IPS DF 4.7 (cell line): ENCODE measurements around the gene RERG.
"Not testable (repeated sequence)": the region's sequence is repeated elsewhere in the genome, so short reads cannot be mapped to it uniquely, and the experiment has no call there.

Source experiments
- DNase-seq: peaks from one replicate; pipeline ENCODE4 v3.0.0-alpha.2; 2013; ENCODE audit warnings: low spot score; ENCODE audit errors: extremely low read depth

The RERG gene, protein sequence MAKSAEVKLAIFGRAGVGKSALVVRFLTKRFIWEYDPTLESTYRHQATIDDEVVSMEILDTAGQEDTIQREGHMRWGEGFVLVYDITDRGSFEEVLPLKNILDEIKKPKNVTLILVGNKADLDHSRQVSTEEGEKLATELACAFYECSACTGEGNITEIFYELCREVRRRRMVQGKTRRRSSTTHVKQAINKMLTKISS

DNA sequence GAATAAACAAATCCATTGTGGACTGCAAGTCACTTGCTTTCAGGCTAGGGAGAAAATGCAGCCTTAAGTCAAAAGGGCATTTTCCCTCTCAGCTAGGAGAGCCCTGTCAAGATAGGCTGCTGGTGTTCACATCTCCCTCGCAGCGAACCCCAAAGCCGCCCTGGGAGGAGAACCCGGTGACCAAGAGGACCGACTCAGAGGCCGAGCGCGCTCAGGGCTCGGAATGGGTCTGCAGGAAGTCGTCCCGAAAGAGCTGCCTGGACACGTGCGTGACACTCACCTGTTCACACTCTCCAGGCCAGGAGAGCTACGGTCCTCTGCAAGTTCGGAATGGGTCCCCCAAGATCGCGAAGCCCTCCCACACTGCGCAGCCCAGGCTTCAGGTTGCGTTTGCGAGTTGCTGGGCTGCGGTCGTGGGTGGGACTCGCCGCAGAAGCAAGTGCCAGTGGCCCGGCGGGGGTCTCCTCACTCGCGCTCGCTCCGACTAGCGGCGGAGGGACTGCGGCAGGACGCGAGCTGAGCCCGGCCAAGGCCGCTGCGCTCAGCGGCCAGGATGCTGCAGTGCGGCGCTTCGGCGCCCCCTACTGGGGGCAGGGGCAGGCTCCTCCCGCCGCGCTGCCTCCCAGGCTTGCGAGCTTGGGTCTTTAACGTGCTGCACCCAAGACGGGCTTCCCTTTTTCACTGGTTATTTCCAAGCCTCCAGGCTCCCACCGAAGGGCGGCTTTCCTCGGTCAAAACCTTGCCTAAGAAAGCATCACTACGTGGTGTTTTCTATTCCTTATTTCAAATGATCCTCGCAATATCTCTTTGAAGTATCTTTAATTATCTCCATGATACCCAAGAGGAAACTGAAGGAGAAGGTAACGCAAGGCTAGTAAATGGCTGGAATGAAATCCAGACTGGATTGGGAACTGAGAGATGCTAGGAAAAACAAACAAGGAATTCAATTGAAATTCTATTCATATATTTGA is at the start of gene RERG:
Gene RERG (minus strand): TSS at position 503 of the 971 bp plus-strand sequence. CDS start 3,928 bp downstream, outside the sequence.
- no peak for DNase-seq

DNA sequence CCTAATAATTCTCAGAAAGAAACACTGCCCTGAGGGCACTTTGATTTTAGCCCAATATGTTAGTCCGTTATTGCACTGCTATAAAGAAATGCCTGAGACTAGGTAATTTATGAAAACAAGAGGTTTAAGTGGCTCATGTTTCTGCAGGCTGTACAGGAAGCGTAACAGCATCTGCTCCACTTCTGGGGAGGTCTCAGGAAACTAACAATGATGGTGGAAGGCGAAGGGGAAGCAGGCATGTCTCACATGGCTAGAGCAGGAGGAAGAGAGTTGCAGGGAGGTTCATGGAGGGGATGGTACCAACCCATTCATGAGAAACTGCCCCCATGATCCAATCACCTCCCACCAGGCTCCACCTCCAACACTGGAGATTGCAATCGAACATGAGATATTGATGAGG is 49.4 kb upstream of the RERG start:
- no peak for DNase-seq

DNA sequence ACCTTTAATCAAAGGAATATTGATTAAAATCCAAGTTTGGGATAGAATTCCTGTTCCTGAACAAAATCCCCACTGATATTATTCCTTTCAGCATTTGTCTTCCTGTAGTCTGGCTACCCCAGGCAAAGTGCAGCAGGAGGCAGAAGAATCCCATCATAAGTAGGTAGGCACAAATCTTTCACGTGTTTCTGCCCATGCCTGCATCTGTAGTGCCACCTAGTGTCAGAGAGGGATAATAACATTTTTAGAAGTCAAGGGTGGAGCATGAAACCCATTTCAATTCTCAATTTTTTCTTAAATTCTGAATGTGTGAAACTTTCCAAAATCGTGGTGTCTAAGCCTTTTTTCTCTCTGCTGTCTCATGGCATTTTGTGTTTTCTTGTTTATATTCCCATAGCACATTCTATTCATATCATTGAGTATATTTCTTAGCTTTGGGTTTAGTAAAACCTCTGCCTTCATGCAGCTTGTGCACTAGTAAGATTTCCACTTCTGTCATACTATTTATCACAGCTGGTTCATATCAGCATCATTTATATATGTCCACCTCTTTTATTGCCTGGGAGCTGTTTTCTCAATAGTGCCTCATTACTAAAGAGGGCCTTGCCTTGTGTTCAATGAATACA is 47.8 kb upstream of the RERG start:
- DNase-seq, result no peak

DNA sequence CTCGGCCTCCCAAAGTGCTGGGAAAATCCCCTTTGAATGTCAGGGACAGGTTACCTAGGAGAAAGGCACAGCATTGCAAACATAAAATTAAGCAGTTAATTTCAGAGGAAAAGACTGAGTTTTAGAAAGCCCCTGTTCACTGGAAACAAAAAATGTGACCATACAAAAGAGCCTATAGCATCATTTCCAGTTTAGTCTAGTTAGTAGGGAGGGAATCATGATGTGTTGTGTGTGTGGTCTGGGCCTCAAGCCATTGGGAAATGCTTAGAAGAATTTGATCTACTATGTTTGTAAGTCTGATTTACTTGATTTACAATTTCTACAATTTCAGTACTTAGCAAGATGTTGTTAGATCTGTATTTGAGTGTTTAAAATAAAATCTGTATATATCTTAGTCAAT is 47.1 kb upstream of the RERG start:
- no peak for DNase-seq

DNA sequence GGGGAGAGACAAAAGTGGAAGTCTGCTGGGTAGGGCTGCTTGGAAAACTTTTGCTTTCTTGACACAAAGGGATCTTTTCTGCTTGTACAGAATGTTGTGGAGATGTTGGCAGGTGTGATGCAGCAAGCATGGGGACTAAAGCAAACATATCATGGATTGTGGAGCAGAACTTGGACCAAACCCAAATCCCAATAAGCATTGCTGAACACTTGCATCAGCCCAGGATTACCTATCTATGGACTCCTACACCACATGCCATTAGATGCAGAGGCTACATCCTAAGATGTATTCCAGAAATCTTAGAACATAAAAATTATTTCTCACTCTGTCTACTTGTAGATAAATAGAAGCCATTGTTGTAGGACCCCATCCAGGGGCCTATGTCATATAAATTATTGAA is 44.7 kb upstream of the RERG start:
- no peak for DNase-seq

DNA sequence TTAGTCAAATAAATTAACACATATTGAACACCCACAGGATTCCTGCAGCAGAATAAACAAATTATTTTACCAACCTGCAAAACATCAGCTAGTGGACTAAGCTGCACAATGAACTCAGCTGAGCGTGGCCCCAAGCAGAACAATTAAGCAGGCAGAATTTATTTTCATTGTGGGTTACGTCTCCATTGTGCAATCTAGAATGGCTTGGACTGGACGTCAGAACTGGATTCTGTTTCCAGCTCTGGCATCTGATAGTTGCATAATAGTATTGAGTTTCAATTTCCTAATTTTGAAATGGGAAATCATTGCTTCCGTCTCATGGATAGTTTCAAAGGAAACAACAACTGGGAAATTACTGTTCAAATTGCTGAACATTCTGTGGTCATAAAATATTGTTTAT is 35.5 kb upstream of the RERG start:
- no peak for DNase-seq

DNA sequence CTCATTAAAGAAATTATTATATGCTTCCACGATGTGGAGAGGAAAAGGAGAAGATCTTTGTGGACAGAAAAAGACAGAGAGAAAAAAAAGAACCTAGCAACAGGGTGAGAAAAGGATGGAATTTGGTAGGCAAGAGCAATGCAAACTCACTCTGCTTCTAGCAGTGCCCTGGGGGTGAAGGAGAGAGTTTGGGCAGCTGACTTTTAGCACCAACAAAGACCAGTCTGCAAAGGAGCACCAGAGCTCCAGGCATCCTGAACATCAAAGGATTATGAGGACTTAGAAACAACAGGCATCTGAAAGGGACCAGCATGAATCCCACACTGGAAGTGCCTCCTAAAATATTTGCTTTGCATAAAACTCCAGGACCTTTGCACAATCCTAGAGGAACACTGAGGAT is 32.8 kb upstream of the RERG start:
- no peak for DNase-seq

DNA sequence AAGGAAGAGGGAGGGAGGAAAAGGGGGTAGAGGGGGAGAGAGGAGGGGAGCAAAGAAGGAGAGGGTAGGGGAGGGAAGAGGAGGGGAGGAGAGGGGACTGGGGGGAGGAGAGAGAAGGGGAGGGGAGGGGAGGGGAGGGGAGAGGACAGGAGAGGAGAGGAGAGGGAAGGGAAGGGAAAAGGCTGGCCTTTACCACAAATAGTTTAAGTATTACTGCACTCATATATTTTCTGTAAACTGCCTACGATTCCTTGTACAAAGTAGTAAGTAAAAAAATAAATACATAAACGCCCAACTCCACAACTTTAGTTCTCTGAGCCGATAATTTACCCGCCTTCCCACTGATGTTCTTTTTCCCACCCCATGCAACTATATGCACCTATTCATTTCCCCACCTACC is 23.7 kb upstream of the RERG start:
- DNase-seq, result no peak

DNA sequence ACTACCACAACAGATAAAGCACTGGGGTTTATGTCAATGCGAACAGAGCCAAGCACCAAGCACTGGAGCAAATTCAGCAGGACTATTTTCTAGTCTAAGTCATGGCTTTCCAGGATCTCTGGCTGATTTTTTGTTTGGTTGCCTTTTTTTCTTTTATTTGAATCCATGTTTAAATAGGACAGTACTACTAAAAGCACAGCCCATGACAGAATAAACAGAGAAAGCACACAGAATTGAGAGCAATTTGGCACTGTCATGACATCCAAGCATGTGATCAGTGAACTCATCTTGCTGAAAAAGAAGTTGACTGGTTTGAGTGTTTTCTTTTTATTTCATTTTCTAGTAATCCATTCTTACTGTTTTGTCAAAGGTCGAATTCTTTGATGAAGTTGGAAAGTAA is 23.1 kb upstream of the RERG start:
- DNase-seq, result no peak

DNA sequence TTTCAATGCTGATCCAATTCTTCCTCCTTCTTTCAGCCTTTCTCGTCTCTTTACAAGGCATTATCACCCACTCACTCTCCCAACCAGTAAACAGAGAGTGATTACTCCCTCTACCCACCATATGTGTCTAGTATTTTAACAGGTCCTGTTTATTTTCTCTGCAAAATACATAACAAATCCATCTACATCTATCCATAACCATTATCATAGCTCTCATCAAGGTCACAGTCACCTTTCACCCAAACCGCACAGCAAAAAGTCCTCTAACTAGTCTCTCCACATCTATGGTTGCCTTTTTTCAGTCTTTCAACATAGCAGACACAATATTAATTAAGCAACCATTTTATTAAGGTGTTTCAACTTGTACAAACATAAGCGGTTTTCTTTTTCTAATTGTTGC is 21.9 kb upstream of the RERG start:
- DNase-seq, result no peak

DNA sequence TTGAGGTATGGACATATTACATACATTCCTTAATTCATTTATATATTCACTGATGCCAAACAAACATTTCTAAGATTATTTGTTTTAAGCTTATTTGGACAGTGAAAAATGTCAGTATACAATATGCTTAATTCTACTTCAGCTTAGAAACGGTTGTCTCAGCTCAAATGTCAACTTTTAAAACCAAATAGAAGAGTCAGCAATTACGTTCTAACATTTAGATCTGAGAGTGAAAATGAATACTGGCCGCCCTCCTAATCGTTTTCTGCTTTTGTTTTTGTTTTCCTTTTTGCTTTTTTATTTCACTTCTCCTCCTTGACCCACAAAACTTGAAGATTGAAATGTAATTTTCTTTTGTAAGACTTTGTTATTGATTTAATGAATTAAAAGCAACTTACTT is 19.7 kb upstream of the RERG start:
- DNase-seq, result no peak

DNA sequence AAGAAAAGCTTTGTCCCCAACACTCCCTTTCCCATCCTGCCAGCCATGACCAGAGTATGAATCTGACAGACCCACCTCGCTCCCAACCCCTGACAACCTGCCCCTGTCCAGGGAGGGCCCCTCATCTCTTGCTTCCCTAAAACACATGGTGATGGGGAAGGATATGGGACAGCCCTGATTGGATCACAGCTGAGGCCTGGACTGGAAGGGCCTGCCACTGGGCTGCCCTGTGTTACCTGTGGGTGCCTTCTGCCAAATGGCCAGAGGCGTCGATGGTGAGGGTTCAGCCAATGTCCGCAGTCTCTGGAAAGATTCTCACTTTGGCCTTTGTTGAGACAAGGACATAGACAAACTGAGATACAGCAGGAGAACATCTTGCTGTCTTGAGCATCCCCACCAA is 13.3 kb upstream of the RERG start:
- DNase-seq, result no peak

DNA sequence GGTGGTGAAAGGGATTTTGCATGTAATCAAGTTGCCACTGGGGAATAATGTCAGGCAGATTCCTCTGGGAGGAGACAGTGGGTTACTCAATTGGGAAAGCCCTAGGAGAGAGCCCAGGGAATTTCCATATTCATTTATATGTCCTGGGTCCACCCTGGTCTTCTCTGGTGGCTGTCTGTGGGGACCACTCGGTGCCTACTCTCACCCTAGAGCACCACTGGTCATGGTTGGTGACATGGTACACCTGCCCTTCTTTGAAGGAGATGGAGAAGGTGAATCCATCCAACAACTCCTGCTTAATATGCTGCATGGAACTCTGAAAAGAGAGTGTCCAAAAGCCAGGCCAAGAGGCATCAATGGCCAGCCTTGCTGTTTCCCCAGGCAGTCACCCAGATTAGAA is 12.8 kb upstream of the RERG start:
- DNase-seq, result no peak

DNA sequence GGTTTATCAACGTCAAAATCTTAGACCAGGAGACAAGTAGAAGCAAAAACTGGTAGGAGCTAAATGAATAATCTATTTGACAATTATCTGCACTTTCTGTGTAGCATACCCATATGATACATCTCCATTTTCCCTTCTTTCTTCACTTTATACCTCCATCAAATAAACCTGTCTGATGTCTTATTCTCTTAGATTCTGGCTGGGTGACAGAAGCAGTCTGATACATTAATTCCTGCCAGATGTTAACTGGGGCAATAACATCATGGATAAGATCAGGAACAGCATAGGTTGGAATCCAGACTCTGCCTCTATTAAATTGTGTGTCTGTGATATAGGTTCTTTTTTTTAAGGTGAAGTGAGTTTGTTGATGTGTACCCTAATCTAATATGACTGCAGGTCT is 11.7 kb upstream of the RERG start:
- DNase-seq, result no peak

DNA sequence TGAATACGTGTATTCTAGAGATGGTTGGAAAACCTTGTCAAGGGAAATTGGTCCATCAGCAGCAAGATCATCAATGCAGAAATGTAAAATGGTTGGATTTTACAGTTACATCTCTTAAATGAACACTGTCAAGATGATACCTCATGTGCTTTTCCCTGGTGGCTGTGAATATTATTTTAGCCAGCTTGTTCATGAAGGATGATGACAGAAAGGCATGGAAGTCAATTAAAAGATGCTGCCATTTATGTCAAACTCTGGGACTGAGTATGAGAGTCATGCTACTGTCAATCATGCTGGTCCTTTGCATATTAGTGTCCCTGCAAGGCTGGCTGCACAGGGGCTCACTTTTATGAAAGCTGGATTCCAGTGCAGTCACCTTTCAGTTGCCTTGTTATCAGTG is 10.3 kb upstream of the RERG start:
- DNase-seq, result no peak

DNA sequence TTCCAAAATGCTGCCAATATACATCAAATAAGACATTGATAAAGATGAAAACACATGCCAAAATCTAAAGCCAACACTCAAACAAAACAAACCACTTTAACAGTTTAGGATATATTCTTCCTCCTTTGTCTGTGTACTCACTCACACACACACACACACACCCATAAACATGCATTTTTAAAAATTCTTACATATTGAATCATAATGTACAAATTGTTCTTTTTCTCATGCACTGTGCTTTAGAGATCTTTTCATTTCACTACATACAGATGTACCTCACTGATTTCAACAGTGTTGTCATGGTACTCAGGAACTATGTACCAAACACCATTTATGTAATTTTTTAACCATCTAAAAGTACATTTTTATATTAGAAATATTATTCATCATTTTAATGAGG is 9.5 kb upstream of the RERG start:
- DNase-seq, result no peak

DNA sequence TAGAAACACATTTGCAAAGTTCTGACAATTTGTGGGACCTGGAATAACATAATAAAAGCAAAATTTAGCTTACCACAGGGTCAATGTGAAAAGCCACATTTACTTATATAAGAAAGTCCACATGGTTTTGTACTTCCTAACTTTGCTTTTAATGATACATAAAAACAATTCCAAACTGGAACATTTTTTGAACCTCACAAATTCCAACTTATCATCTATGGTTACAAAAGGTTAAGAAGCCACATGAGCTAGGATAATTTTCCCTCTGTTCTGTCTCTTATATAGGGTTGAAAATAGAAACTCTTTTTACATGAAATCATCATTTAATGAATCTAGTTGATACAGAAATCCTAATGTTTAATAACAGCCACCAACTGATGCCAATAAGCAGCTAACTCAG is 8.9 kb upstream of the RERG start:
- DNase-seq, result no peak

DNA sequence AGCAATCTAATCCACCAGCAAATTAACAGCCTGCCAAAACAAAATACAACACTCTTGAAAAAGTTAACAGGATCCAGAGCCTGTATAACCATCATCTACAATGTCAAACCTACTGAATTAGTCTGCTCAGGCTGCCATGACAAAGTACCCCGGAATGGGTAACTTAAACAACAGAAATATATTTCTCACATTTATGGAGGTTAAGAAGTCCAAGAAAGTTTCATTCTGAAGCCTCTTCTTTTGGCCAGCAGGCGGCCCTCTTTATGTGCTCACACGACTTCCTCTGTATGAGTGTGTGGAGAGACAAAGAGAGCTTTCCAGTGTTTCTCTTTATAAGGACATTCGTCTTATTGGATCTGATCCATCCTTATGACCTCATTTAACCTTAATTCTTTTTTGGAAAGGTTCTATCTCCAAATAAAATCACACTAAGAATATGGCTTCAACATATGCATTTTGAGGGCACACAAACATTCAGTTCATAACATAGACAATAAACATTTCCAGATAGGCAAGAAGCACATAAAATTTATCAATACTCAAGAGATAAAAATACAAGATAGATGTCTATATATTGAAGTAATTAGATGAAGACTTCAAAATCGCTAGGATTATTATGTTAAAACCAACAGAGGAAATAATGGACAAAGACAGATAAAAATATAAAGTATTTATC is 5.9 kb upstream of the RERG start:
- no peak for DNase-seq

DNA sequence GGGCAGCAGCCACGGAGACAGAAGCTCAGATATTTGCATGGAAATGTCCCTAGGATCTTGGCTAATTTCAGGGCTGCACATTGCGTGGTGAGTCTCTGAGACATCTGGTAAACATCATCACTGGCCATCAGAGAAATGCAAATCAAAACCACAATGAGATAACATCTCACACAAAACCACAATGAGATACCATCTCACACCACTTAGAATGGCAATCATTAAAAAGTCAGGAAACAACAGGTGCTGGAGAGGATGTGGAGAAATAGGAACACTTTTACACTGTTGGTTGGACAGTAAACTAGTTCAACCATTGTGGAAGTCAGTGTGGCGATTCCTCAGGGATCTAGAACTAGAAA is 4.6 kb upstream of the RERG start:
- not testable (repeated sequence) for DNase-seq

DNA sequence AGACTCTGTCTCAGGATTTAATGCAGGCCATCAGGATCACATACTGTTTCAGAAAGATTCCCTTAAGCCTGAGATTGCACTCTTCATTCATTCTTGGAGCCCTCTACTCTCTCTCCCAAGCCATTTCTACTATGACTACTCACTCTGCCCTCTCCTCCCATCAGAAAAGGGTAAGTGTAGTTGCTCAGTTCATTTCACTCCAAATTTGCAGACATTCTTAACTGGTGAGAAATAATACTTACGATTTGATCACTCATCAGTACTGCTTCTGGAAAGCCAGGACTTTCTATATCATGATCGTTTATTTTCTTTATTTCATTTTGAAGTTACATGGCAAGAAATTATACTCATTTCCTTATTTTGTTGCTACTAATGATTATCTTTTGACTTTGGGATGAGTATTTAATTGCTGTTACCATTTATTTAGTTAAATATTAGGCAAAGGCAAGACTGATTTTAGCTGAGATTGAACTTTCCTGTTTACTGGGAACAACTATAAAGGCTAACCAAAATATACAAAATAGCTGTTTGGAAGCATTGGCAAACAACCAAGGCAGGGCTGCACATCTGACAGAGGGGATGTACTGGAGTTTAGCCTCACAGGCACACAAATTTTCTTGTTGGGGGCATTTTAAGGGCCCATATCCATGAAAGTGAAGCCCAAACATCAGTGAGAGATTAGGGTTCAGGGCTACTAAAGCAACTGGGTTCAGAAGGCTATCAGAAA is 4.1 kb upstream of the RERG start:
- DNase-seq, result no peak

DNA sequence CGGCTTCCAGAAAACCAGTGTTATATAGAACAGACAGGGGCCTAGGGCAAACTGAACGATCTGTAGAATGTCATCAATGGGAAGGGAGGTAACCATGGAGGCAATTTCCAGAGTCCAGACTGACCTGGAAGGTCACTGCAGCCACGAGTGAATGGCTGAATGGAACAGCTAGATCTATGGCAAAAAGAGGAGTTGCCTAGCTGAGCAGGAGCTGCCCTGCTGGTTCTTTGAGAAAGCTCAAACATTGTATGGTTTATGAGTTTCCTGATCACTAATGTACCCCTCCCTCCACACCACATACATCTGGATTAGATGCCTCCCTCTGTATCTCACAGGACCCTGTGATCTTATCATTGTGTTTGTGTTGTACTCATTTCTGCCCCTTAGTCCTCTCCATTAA is 1.0 kb upstream of the RERG start:
- no peak for DNase-seq
